Loucy (cell line): ENCODE measurements around the gene CDCP2.

ENCODE experiments used
- H2AFZ ChIP-seq: fragments of 200-600 bp; sonication (generic); 2 replicates; pipeline ENCODE4 v1.6.0; 2016; ENCODE audit warnings: antibody characterized with exemption, mild to moderate bottlenecking, low read length, moderate library complexity
- H3F3A ChIP-seq: fragments of 200-600 bp; 2 replicates; pipeline ENCODE4 v1.6.0; 2016; ENCODE audit warnings: antibody characterized with exemption, low read depth, mild to moderate bottlenecking
- H3K27me3 ChIP-seq: fragments of 200-600 bp; sonication (generic); 2 replicates; pipeline ENCODE4 v1.6.1; 2014; ENCODE audit warnings: low read length, mild to moderate bottlenecking; ENCODE audit not compliant: insufficient read depth, poor library complexity, severe bottlenecking
- H3K36me3 ChIP-seq: fragments of 200-600 bp; sonication (generic); 2 replicates; pipeline ENCODE4 v1.6.1; 2016; ENCODE audit warnings: low read length; ENCODE audit not compliant: insufficient read depth
- H3K4me1 ChIP-seq: fragments of 200-600 bp; sonication (generic); 2 replicates; pipeline ENCODE4 v1.5.1; 2014; ENCODE audit warnings: low read length, mild to moderate bottlenecking; ENCODE audit not compliant: insufficient read depth, poor library complexity, severe bottlenecking
- H3K4me2 ChIP-seq: fragments of 200-600 bp; sonication (generic); 2 replicates; pipeline ENCODE4 v1.6.0; 2014; ENCODE audit warnings: antibody characterized with exemption, low read length, low read depth, mild to moderate bottlenecking; ENCODE audit not compliant: poor library complexity, severe bottlenecking
- H3K4me3 ChIP-seq: fragments of 200-600 bp; sonication (generic); 2 replicates; pipeline ENCODE4 v1.5.1; 2014; ENCODE audit warnings: low read length, mild to moderate bottlenecking, mixed read lengths; ENCODE audit not compliant: poor library complexity, severe bottlenecking
- H3K79me2 ChIP-seq: fragments of 200-600 bp; sonication (generic); 2 replicates; pipeline ENCODE4 v1.6.1; 2014; ENCODE audit warnings: low read length; ENCODE audit not compliant: insufficient read depth
- H3K9ac ChIP-seq: fragments of 200-600 bp; sonication (generic); 2 replicates; pipeline ENCODE4 v1.6.0; 2014; ENCODE audit warnings: mild to moderate bottlenecking, low read depth, low read length, moderate library complexity; ENCODE audit not compliant: poor library complexity, severe bottlenecking
- H3K9me2 ChIP-seq: fragments of 200-600 bp; sonication (generic); replicated peaks from 2 replicates; pipeline ENCODE4 v1.6.1; 2016; ENCODE audit warnings: low read depth, low read length, mixed read lengths
- H3K9me3 ChIP-seq: fragments of 200-600 bp; sonication (generic); 2 replicates; pipeline ENCODE4 v1.6.1; 2014; ENCODE audit warnings: mild to moderate bottlenecking, antibody characterized with exemption, low read length, low read depth; ENCODE audit not compliant: insufficient read depth
- H4K20me1 ChIP-seq: fragments of 200-600 bp; sonication (generic); 2 replicates; pipeline ENCODE4 v1.6.0; 2014; ENCODE audit warnings: antibody characterized with exemption, low read length, mild to moderate bottlenecking; ENCODE audit not compliant: insufficient read depth, poor library complexity, severe bottlenecking
- EZH2phosphoT487 ChIP-seq: fragments of 200-600 bp; IDR thresholded peaks from 2 replicates; pipeline ENCODE4 v1.6.1; 2018; ENCODE audit warnings: antibody characterized with exemption, mild to moderate bottlenecking, moderate library complexity, borderline replicate concordance
- TF ChIP-seq, protein P1 (sequence below): fragments of 200-600 bp; sonication (generic); conservative IDR thresholded peaks from 2 replicates; pipeline ENCODE4 v1.5.1; 2014; ENCODE audit warnings: mild to moderate bottlenecking, antibody characterized with exemption, low read length

The CDCP2 gene

DNA sequence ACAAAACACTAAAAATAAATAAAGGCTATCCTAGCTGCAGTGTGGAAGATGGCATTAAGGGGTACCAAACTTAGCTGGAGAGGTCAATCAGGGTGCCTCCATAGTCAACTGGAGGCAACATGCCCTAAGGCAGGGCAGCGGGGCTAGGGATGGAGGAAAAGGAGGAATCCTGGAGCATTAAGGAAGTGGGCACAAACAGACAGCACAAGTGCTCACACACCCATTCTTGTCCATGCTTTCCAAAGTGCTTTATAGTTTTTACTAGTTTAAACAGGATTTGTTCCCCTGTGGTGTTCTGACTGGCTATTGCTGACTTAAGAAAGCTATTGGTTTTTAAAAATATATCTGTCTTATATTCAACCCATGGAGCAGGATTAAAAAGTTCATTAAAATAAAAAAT is 66.0 kb downstream of the CDCP2 start:
- TF ChIP-seq, protein P1, sequence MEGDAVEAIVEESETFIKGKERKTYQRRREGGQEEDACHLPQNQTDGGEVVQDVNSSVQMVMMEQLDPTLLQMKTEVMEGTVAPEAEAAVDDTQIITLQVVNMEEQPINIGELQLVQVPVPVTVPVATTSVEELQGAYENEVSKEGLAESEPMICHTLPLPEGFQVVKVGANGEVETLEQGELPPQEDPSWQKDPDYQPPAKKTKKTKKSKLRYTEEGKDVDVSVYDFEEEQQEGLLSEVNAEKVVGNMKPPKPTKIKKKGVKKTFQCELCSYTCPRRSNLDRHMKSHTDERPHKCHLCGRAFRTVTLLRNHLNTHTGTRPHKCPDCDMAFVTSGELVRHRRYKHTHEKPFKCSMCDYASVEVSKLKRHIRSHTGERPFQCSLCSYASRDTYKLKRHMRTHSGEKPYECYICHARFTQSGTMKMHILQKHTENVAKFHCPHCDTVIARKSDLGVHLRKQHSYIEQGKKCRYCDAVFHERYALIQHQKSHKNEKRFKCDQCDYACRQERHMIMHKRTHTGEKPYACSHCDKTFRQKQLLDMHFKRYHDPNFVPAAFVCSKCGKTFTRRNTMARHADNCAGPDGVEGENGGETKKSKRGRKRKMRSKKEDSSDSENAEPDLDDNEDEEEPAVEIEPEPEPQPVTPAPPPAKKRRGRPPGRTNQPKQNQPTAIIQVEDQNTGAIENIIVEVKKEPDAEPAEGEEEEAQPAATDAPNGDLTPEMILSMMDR = no peak
- no peak for TF ChIP-seq EZH2phosphoT487
- no peaks in the 10 kb centered on the region for H3K9me2 ChIP-seq
- H3K4me2 ChIP-seq = no peak overlapping the region
- no peaks in the 10 kb centered on the region for H3F3A ChIP-seq
- H4K20me1 ChIP-seq = no peaks in the 10 kb centered on the region
- H3K4me3 ChIP-seq = no peak overlapping the region
- H2AFZ ChIP-seq = no peak overlapping the region
- H3K36me3 ChIP-seq = peaks cover 10% of the 10 kb centered on the region; the same call in 1 of the 2 replicates
- H3K4me1 ChIP-seq = no peaks in the 10 kb centered on the region
- no peaks in the 10 kb centered on the region for H3K27me3 ChIP-seq
- no peak overlapping the region for H3K9ac ChIP-seq
- H3K79me2 ChIP-seq = no peaks in the 10 kb centered on the region
- H3K9me3 ChIP-seq = no peaks in the 10 kb centered on the region

DNA sequence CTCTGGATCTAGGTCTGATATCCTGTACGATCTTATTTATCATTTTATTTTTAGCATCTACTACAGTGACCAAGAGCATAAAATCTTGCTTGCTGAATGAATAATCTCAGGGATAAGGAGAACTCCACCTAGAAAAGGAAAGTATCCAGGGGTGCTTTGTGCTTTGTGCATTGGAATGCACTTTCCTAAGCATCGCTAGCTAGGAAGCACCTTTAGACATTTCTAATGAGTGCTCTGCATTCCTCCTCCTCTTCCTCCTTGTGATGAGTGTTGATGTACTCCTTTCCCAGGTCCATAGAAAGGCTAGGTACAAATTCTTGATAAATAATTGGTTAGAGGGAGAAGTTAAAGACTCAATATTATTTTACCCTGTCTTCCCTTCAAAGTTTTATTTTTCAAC is 68.0 kb downstream of the CDCP2 start:
- Histone ChIP-seq H3K36me3 (peaks cover 8% of the 10 kb centered on the region; the same call in 1 of the 2 replicates), H4K20me1 (no peaks in the 10 kb centered on the region), H3K9ac (no peak overlapping the region), H2AFZ (no peak overlapping the region), H3K9me2 (no peaks in the 10 kb centered on the region), H3K27me3 (no peaks in the 10 kb centered on the region), H3F3A (no peaks in the 10 kb centered on the region), H3K4me3 (no peak overlapping the region), H3K4me1 (no peaks in the 10 kb centered on the region), H3K4me2 (no peak overlapping the region), H3K79me2 (no peaks in the 10 kb centered on the region), H3K9me3 (no peaks in the 10 kb centered on the region)
- TF ChIP-seq EZH2phosphoT487 = no peak
- TF ChIP-seq, protein P1 = no peak
